H54 (cell line): ENCODE results near the gene TRIM6.
A peak's percentile ranks its signal among the peaks of the same experiment; 100 is the strongest.
"Not testable (repeated sequence)": the region's sequence is repeated elsewhere in the genome, so short reads cannot be mapped to it uniquely, and the experiment has no call there.

Experiments used
- DNase-seq: peaks from one replicate; pipeline ENCODE4 v3.0.0; 2011; ENCODE audit warnings: low spot score, mixed read lengths; ENCODE audit not compliant: insufficient read length
- FAIRE-seq: peaks from 3 replicates; lab custom pipeline; 2011; peaks lifted over from hg19 to GRCh38; lab: Jason Lieb, UNC
- POLR2A ChIP-seq: IDR thresholded peaks from 2 replicates; pipeline ENCODE4 v1.6.1; 2011; ENCODE audit warnings: low read depth, mild to moderate bottlenecking, low read length

The TRIM6 gene

DNA sequence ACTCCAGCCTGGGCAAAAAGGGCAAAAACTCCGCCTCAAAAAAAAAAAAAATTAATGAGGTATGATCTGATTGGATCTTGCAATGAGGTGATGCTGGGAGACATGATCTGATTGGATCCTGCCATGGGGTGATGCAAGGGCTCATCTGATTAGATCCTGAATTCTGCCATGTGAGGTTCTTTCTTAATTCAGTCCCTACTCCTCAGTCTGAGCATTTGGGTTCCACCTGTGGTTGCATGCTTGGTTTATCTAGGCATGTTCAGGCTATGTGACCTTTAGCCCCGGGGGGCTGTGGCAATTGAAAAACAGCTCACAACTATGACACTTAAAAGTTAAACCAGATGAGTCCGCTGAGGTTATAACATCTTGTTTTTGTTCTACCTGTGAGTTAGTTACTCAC lies 4.8 kb upstream of the TRIM6 start:
- FAIRE-seq, result no peak
- no peak for DNase-seq
- no peak for TF ChIP-seq POLR2A

DNA sequence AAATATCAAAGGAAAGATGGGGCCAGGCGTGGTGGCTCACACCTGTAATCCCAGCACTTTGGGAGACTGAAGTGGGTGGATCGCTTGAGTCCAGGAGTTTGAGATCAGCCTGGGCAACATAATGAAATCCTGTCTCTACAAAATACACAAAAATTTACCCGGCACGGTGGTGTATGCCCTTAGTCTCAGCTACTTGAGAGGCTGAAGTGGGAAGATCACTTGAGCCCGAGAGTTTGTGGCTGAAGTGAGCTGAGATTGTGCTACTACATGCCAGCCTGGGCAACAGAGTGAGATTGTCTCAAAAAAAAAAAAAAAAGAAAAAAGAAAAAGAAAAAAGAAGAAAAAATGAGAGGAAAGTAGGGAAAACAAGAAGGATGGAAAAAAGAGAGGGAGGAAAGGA lies 3.8 kb upstream of the TRIM6 start:
- DNase-seq, result no peak
- TF ChIP-seq POLR2A, result no peak
- FAIRE-seq, result no peak

- FAIRE-seq (no peak), DNase-seq (no peak)
- no peak for TF ChIP-seq POLR2A
Measured at GRCh38 chr11:5593146-5593545, 3.3 kb upstream of the TRIM6 start.

DNA sequence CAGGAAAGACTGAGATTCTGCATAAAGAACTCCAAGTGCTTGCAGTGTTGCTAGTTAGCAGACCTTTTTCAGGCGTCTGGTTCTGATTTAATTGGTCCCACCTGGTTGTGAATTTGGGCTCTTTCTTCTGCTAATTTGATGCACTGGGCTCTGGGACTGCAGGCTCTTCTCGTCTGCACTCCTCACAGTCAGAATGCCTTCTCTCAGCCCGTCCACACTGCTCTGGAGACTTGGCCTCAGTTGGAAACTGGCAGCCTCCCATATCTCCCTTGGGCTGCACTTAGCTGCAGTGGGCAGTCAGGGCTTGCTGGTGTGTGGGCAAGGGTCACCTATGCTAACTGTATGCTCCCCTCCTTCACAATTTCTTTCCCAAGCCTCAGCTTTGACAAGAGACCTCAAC lies 1.5 kb downstream of the TRIM6 start:
- no peak for FAIRE-seq
- TF ChIP-seq POLR2A, result no peak
- no peak for DNase-seq

GRCh38 chr11:5600374-5600851 lies 4.0 kb downstream of the TRIM6 start:
- DNase-seq, result no peak
- no peak for FAIRE-seq
- TF ChIP-seq POLR2A, result no peak

DNA sequence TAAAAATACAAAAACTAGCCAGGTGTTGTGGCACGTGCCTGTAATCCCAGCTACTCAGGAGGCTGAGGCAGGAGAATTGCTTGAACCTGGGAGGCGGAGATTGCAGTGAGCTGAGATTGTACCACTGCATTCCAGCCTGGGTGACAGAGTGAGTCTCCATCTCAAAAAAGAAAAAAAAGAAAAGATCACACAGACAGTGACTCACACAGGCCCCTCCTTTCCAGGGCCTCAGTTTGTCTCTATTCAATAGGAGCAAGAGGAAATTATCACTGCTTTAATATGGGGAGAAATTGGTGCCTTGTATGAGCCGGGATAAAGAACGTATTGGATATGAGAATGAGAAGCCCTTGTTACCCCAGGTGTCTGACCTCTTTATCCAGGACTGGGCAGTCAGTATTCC lies 6.4 kb downstream of the TRIM6 start:
- not testable (repeated sequence) for FAIRE-seq, DNase-seq

DNA sequence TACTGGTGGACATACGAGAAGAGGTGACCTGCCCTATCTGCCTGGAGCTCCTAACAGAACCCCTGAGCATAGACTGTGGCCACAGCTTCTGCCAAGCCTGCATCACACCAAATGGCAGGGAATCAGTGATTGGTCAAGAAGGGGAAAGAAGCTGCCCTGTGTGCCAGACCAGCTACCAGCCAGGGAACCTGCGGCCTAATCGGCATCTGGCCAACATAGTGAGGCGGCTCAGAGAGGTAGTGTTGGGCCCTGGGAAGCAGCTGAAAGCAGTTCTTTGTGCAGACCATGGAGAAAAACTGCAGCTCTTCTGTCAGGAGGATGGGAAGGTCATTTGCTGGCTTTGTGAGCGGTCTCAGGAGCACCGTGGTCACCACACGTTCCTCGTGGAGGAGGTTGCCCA lies 6.9 kb downstream of the TRIM6 start:
- no peak for FAIRE-seq

GRCh38 chr11:5604896-5605295 lies 8.5 kb downstream of the TRIM6 start:
- DNase-seq (no peak), FAIRE-seq (no peak)
- TF ChIP-seq POLR2A, result no peak

More for the DNA sequence above, 6.9 kb downstream of the TRIM6 start:
- no peak for TF ChIP-seq POLR2A
- no peak for DNase-seq

DNA sequence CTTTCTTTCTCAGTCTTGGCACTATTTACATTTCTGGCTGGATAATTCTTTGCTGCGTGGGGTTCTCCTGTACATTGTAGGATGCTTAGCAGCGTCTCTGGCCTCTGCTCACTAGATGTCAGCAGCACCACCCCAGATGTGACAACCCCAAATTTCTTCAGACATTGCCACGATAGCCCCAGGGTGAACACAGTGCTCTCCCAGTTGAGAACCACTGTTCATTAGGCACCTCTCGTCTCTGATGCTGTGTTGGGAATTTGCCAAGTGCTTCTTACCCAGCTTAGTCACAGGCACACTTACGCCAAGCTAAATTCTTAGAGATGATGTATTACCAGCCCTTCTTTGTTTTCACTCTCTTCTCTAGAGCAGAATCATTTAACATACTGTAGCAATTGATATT lies 9.4 kb downstream of the TRIM6 start:
- peak; percentile 42 for DNase-seq
- no peak for TF ChIP-seq POLR2A
- peak; percentile 87 for FAIRE-seq

GRCh38 chr11:5608808-5609207 lies 12.4 kb downstream of the TRIM6 start:
- FAIRE-seq, result no peak
- no peak for TF ChIP-seq POLR2A
- no peak for DNase-seq

GRCh38 chr11:5610446-5610845 lies 14.0 kb downstream of the TRIM6 start:
- no peak for FAIRE-seq
- DNase-seq, result no peak
- no peak for TF ChIP-seq POLR2A

- FAIRE-seq (no peak), DNase-seq (no peak)
Measured at GRCh38 chr11:5611627-5612026, 15.2 kb downstream of the TRIM6 start.

GRCh38 chr11:5618807-5619206 lies 22.4 kb downstream of the TRIM6 start:
- peak; percentile 84 for FAIRE-seq
- peak; percentile 38 for DNase-seq
- no peak for TF ChIP-seq POLR2A

More at GRCh38 chr11:5611627-5612026, 15.2 kb downstream of the TRIM6 start:
- TF ChIP-seq POLR2A, result no peak

DNA sequence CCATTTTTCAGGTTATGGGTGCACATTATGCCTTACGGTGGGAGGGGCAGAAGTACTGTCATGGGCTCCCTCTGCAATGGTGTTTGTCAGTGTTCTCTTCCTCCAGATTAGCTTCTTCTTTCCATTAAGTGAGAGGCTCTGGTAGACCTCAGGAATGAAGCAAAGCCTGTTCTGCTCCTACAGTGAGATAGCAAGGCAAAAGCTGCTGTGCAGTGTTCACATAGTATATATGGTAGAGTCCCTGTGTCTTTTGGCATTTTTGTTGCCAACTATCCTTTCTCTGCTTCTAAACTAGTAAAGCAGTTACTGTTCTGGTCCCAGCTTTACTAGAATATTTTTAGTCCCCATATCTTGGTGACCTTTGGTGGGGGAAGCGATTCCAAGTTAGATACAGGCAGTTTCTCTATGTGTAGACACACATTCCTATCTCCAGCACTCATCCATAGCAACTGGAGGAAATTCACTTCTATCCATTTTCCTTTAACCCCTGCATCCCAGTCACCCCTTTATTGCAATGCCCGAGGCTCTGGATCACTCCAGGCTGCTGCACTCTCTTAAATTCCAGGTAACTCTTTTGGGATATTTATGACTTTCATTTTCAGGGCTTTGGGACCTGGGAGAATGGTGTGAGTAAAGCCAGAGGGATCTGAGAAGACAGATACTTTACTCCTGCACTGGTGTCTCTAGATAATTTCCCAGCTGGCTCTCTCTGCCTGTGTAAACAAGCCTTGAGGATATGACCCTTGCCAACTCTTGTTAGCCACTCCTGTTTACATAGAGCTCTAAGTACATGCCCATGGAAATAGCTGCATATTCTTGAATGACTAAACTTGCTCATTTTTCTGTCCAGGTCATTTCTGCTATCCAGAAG lies 24.4 kb downstream of the TRIM6 start:
- DNase-seq (peak; percentile 45), FAIRE-seq (peak; percentile 71)
- TF ChIP-seq POLR2A, result no peak

GRCh38 chr11:5621580-5621979 lies 25.1 kb downstream of the TRIM6 start:
- TF ChIP-seq POLR2A, result no peak
- FAIRE-seq, result no peak

More at GRCh38 chr11:5621580-5621979, 25.1 kb downstream of the TRIM6 start:
- DNase-seq, result no peak
